ENCODE data around the gene ZNF532.

Gene ZNF532

GRCh38 chr18:58870130-58870529 lies 5.5 kb downstream of the ZNF532 start:
- peak; percentile 85 for DNase-seq (ENCODE audit: low read depth, low spot score)

- DNase-seq (ENCODE audit: low read depth, low spot score): no peak
These were observed 5.9 kb downstream of the ZNF532 start for GRCh38 chr18:58870621-58871020.

- DNase-seq (ENCODE audit: low read depth, low spot score): no peak
These were observed 7.1 kb downstream of the ZNF532 start for GRCh38 chr18:58871514-58872420.

GRCh38 chr18:58878640-58879039 lies 14.0 kb downstream of the ZNF532 start:
- DNase-seq (ENCODE audit: low read depth, low spot score): no peak

GRCh38 chr18:58881477-58881876 lies 16.8 kb downstream of the ZNF532 start:
- DNase-seq (ENCODE audit: low read depth, low spot score): no peak

- DNase-seq (ENCODE audit: low read depth, low spot score): no peak
These were observed 17.4 kb downstream of the ZNF532 start for GRCh38 chr18:58882044-58882443.

- DNase-seq (ENCODE audit: low read depth, low spot score): peak; percentile 44
These were observed 18.0 kb downstream of the ZNF532 start for GRCh38 chr18:58882686-58883085.

- no peak for DNase-seq (ENCODE audit: low read depth, low spot score)
These were observed 20.0 kb downstream of the ZNF532 start for GRCh38 chr18:58884680-58885079.

- DNase-seq (ENCODE audit: low read depth, low spot score): no peak
These were observed 21.8 kb downstream of the ZNF532 start for GRCh38 chr18:58886431-58886830.

GRCh38 chr18:58886864-58887612 lies 22.4 kb downstream of the ZNF532 start:
- DNase-seq (ENCODE audit: low read depth, low spot score): no peak

GRCh38 chr18:58887613-58887963 lies 22.9 kb downstream of the ZNF532 start:
- DNase-seq (ENCODE audit: low read depth, low spot score): peak; percentile 55

GRCh38 chr18:58891776-58892175 lies 27.1 kb downstream of the ZNF532 start:
- DNase-seq (ENCODE audit: low read depth, low spot score): no peak

- peak; percentile 50 for DNase-seq (ENCODE audit: low read depth, low spot score)
These were observed 27.8 kb downstream of the ZNF532 start for GRCh38 chr18:58892488-58892887.

- no peak for DNase-seq (ENCODE audit: low read depth, low spot score)
These were observed 28.9 kb downstream of the ZNF532 start for GRCh38 chr18:58893388-58894099.

- no peak for DNase-seq (ENCODE audit: low read depth, low spot score)
These were observed 30.3 kb downstream of the ZNF532 start for GRCh38 chr18:58894930-58895329.

- DNase-seq (ENCODE audit: low read depth, low spot score): no peak
These were observed 30.7 kb downstream of the ZNF532 start for GRCh38 chr18:58895385-58895784.

GRCh38 chr18:58896268-58896667 lies 31.6 kb downstream of the ZNF532 start:
- no peak for DNase-seq (ENCODE audit: low read depth, low spot score)

- no peak for DNase-seq (ENCODE audit: low read depth, low spot score)
These were observed 32.2 kb downstream of the ZNF532 start for GRCh38 chr18:58896734-58897508.

GRCh38 chr18:58898010-58898799 lies 33.5 kb downstream of the ZNF532 start:
- no peak for DNase-seq (ENCODE audit: low read depth, low spot score)

- no peak for DNase-seq (ENCODE audit: low read depth, low spot score)
These were observed 35.5 kb downstream of the ZNF532 start for GRCh38 chr18:58900015-58900649.

Data from astrocyte of the hippocampus (primary cell).